ENCODE results near the gene TREM2.
A peak's percentile ranks its signal among the peaks of the same experiment; 100 is the strongest.

DNA sequence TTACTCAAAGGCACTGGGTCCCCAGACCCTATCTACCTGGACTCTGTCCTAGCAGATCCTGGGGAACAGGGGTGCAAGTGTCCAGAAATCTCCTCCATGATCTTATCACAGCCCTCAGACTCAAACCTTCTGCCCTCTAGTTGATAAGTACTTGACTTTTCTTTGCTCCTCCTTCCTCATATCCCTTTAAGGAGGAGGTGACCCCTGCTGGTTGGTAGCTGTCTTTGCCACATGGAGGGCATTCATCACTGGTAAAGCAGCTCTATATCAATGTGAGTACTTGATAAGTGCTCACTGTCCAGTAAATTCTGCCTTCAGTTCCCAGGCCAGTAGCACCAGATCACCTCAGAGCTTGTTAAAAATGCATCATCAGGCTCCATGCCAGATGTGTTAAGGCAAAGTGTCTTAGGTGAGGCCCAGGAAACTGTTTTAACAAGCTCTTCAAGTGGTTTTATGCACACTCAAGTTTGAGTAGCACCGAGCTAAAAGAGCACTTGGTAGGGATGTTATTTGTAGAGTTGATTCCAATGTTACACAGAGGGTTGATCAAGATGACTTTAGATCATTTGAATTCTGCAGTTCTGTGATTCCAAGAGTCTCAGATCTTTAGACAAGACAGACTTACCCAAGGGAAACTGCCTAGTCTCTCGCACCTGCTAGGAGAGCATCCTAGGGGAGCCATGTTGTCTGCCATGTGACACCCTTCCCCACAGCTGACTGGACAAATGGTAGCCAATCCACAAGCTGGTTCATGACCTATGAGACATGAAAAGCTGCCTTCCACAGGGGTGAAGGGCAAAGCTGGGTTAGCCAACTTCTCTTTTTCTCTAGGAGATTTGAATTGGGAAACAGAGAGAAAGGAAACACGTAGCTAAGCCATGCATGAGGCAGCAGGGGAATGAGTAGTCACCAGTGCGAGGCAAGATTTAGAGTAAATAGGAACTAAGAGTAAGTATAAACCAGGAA is 19.4 kb upstream of the TREM2 start:
- TF ChIP-seq, protein P1, sequence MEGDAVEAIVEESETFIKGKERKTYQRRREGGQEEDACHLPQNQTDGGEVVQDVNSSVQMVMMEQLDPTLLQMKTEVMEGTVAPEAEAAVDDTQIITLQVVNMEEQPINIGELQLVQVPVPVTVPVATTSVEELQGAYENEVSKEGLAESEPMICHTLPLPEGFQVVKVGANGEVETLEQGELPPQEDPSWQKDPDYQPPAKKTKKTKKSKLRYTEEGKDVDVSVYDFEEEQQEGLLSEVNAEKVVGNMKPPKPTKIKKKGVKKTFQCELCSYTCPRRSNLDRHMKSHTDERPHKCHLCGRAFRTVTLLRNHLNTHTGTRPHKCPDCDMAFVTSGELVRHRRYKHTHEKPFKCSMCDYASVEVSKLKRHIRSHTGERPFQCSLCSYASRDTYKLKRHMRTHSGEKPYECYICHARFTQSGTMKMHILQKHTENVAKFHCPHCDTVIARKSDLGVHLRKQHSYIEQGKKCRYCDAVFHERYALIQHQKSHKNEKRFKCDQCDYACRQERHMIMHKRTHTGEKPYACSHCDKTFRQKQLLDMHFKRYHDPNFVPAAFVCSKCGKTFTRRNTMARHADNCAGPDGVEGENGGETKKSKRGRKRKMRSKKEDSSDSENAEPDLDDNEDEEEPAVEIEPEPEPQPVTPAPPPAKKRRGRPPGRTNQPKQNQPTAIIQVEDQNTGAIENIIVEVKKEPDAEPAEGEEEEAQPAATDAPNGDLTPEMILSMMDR (IDR thresholded peaks at IDR 0.05): peak in 1 of 3 experiments; percentile 7
- no peak for TF ChIP-seq POLR2A (IDR thresholded peaks at IDR 0.05)
